ENCODE results near the gene PTPN1. TPM values are rescaled to one million over a fixed set of nuclear protein-coding genes. Genes with fewer than 3 reads are reported as not detected.

Gene PTPN1
- total and polyA plus RNA-seq, 2 of the 13 experiments (the other 11 are each of a cell fraction or from before 2014, with no cell fraction given) = 17.7 to 37.2 TPM

GRCh38 chr20:50595988-50596693 lies 86.0 kb downstream of the PTPN1 start (continued):
- TF ChIP-seq ZBTB40 (IDR thresholded peaks at IDR 0.05) (no peak), ZBTB40 (CRISPR knock-in tag; IDR thresholded peaks at IDR 0.05) (0 out of 2 replicates have a peak, but pooled peaks have one; percentile 1), ZNF3 (CRISPR knock-in tag; IDR thresholded peaks at IDR 0.05) (no peak), USF2 (IDR thresholded peaks at IDR 0.05; ENCODE audit: low read depth, low read length) (no peak), USF2 (CRISPR knock-in tag; IDR thresholded peaks at IDR 0.05; ENCODE audit: borderline replicate concordance) (no peak), FOXA3 (CRISPR knock-in tag; IDR thresholded peaks at IDR 0.05) (no peak), ATF4 (CRISPR knock-in tag; IDR thresholded peaks at IDR 0.05) (0 out of 4 replicates have a peak, but pooled peaks of 1 of the 2 experiments have one; percentile 5), IKZF5 (CRISPR knock-in tag; IDR thresholded peaks at IDR 0.05) (no peak), IRF9 (CRISPR knock-in tag; IDR thresholded peaks at IDR 0.05; ENCODE audit: borderline replicate concordance) (0 out of 2 replicates have a peak, but pooled peaks have one; percentile 20), ZNF274 (CRISPR knock-in tag; IDR thresholded peaks at IDR 0.05) (0 out of 2 replicates have a peak, but pooled peaks have one; percentile 60), PHF21A (CRISPR knock-in tag; IDR thresholded peaks at IDR 0.05) (no peak), EEA1 (CRISPR knock-in tag; IDR thresholded peaks at IDR 0.05; ENCODE audit: borderline replicate concordance) (no peak)
